Endothelial cell (in vitro differentiated cells): Measurements from ENCODE around the gene COL13A1. TPM values are rescaled to one million over a fixed set of nuclear protein-coding genes. Genes with fewer than 3 reads are reported as not detected.

Experiments used
- DNase-seq: peaks from one replicate; pipeline ENCODE4 v3.0.0; 2021; ENCODE audit warnings: low spot score
- H3K27ac Mint-ChIP-seq: one replicate; pipeline ENCODE4 v1.8.0; 2021; ENCODE audit warnings: mixed read lengths, inconsistent platforms; ENCODE audit not compliant: unreplicated experiment
- H3K27me3 Mint-ChIP-seq: one replicate; pipeline ENCODE4 v1.8.0; 2021; ENCODE audit warnings: mild to moderate bottlenecking, moderate library complexity, mixed read lengths, inconsistent platforms; ENCODE audit not compliant: unreplicated experiment
- H3K36me3 Mint-ChIP-seq: one replicate; pipeline ENCODE4 v1.8.0; 2021; ENCODE audit warnings: mild to moderate bottlenecking, low read depth, mixed read lengths, inconsistent platforms; ENCODE audit not compliant: unreplicated experiment
- H3K4me1 Mint-ChIP-seq: one replicate; pipeline ENCODE4 v1.8.0; 2021; ENCODE audit warnings: mild to moderate bottlenecking, mixed read lengths, inconsistent platforms; ENCODE audit not compliant: unreplicated experiment
- H3K4me3 Mint-ChIP-seq: one replicate; pipeline ENCODE4 v1.8.0; 2021; ENCODE audit warnings: mild to moderate bottlenecking, mixed read lengths, inconsistent platforms; ENCODE audit not compliant: unreplicated experiment
- H3K9me3 Mint-ChIP-seq: one replicate; pipeline ENCODE4 v1.8.0; 2021; ENCODE audit warnings: mixed read lengths, inconsistent platforms; ENCODE audit not compliant: unreplicated experiment
- CTCF ChIP-seq: fragments of 200-600 bp; sonication (generic); IDR thresholded peaks from one replicate; pipeline ENCODE4 v1.5.0; 2021; ENCODE audit warnings: antibody characterized with exemption; ENCODE audit not compliant: unreplicated experiment
- total RNA-seq: library from RNA; stranded (reverse); fragmentation: NEBNext Ultra II Directional; extraction: Animal tissue kit (Norgen Biotek cat#: 25700); gene quantifications from one replicate; pipeline ENCODE4 v1.2.1, GENCODE V29; 2021; ENCODE audit not compliant: unreplicated experiment

Gene COL13A1
- total RNA-seq, 1 donor from 2014 or later = 22.6 TPM

GRCh38 chr10:69881202-69881601, 79.5 kb downstream of the COL13A1 start:
- no peak for DNase-seq
- Mint-ChIP-seq H3K4me1 (peaks cover 11% of the 10 kb centered on the region), H3K4me3 (no peak overlapping the region), H3K27me3 (peaks cover 16% of the 10 kb centered on the region), H3K36me3 (peaks cover 3% of the 10 kb centered on the region), H3K27ac (no peak overlapping the region), H3K9me3 (no peaks in the 10 kb centered on the region)
- TF ChIP-seq CTCF = no peak

- no peaks in the 10 kb centered on the region for H3K9me3 Mint-ChIP-seq
- H3K27me3 Mint-ChIP-seq = peaks cover 9% of the 10 kb centered on the region
- peaks cover 7% of the 10 kb centered on the region for H3K4me1 Mint-ChIP-seq
- TF ChIP-seq CTCF = no peak
- no peak for DNase-seq
- H3K36me3 Mint-ChIP-seq = peaks cover 4% of the 10 kb centered on the region
- no peak overlapping the region for H3K4me3 Mint-ChIP-seq
- H3K27ac Mint-ChIP-seq = peak overlapping the region; percentile 11
Measured at GRCh38 chr10:69883310-69884023, 81.8 kb downstream of the COL13A1 start.

GRCh38 chr10:69884024-69884367, 82.3 kb downstream of the COL13A1 start:
- no peak for TF ChIP-seq CTCF
- Mint-ChIP-seq H3K27ac (no peak overlapping the region), H3K36me3 (peaks cover 4% of the 10 kb centered on the region), H3K4me1 (peaks cover 7% of the 10 kb centered on the region), H3K27me3 (peaks cover 9% of the 10 kb centered on the region), H3K4me3 (no peak overlapping the region), H3K9me3 (no peaks in the 10 kb centered on the region)
- DNase-seq = no peak

- H3K36me3 Mint-ChIP-seq = peaks cover 4% of the 10 kb centered on the region
- H3K9me3 Mint-ChIP-seq = no peaks in the 10 kb centered on the region
- no peak overlapping the region for H3K27ac Mint-ChIP-seq
- TF ChIP-seq CTCF = no peak
- peaks cover 9% of the 10 kb centered on the region for H3K27me3 Mint-ChIP-seq
- DNase-seq = no peak
- H3K4me1 Mint-ChIP-seq = peaks cover 7% of the 10 kb centered on the region
- H3K4me3 Mint-ChIP-seq = no peak overlapping the region
Measured at GRCh38 chr10:69884686-69885085, 83.0 kb downstream of the COL13A1 start.

GRCh38 chr10:69885379-69886013, 83.8 kb downstream of the COL13A1 start:
- DNase-seq = no peak
- TF ChIP-seq CTCF = peak; percentile 88
- H3K4me3 Mint-ChIP-seq = no peak overlapping the region
- peaks cover 4% of the 10 kb centered on the region for H3K36me3 Mint-ChIP-seq
- no peaks in the 10 kb centered on the region for H3K9me3 Mint-ChIP-seq
- no peak overlapping the region for H3K27ac Mint-ChIP-seq
- H3K4me1 Mint-ChIP-seq = peaks cover 7% of the 10 kb centered on the region
- peaks cover 8% of the 10 kb centered on the region for H3K27me3 Mint-ChIP-seq
